IMR-90 (cell line): ENCODE measurements around the gene FMNL3.

Experiments
- CTCF ChIP-seq: conservative IDR thresholded peaks from 2 replicates; pipeline ENCODE4 v1.5.1; 2012; ENCODE audit warnings: mild to moderate bottlenecking, low read depth, low read length, improper control_type of control experiment
- MXI1 ChIP-seq: IDR thresholded peaks from 2 replicates; pipeline ENCODE4 v1.6.1; 2012; ENCODE audit warnings: low read depth, mild to moderate bottlenecking, low read length, moderate library complexity, borderline replicate concordance
- POLR2A ChIP-seq: IDR thresholded peaks from 2 replicates; pipeline ENCODE4 v1.6.1; 2012; ENCODE audit warnings: mild to moderate bottlenecking, low read depth, low read length

GRCh38 chr12:49683599-49684309 is 23.5 kb downstream of the FMNL3 start:
- TF ChIP-seq MXI1 (no peak), CTCF (no peak), POLR2A (no peak)
